HepG2 (cell line): Measurements from ENCODE around the gene MLN. TPM values are rescaled to one million over a fixed set of nuclear protein-coding genes. Genes with fewer than 3 reads are reported as not detected.

Experiments used
- ATAC-seq: fragments of 200-7000 bp; cut with Tn5 transposase; 3 replicates; pipeline ENCODE4 v1.9.1; 2020; ENCODE audit warnings: mild to moderate bottlenecking, moderate library complexity
- Bru-seq: library from RNA; stranded (reverse); fragments of 400-500 nt; gene quantifications from one replicate; lab custom pipeline; 2021; lab: Mats Ljungman, UMichigan
- BruChase-seq, 2 experiments: library from RNA; stranded (reverse); fragments of 400-500 nt; gene quantifications; one replicate each; lab custom pipeline; 2021; lab: Mats Ljungman, UMichigan
- BruUV-seq: library from RNA; stranded (reverse); fragments of 400-500 nt; replicated peaks from 2 replicates; lab custom pipeline; 2021; lab: Mats Ljungman, UMichigan
- CTCF ChIA-PET: fragments of 300-600 bp; formaldehyde crosslinking; extraction: SDS; loops from one replicate; lab custom pipeline; 2021; ENCODE audit warnings: low total read pairs, inconsistent platforms, low intra/inter-chr PET ratio; lab: Yijun Ruan, JAX
- POLR2A ChIA-PET: fragments of 350-600 bp; sonication (Branson Sonifier 250); formaldehyde crosslinking; loops from one replicate; lab custom pipeline; 2020; ENCODE audit warnings: antibody characterized with exemption, inconsistent platforms; lab: Yijun Ruan, JAX
- DNase-seq: peaks from one replicate; pipeline ENCODE4 v3.0.0-alpha.2; 2015; ENCODE audit warnings: low spot score
- FAIRE-seq: peaks from 3 replicates; lab custom pipeline; 2011; peaks lifted over from hg19 to GRCh38; lab: Jason Lieb, UNC
- H2AFZ ChIP-seq: one replicate; pipeline ENCODE4 v1.6.1; 2011; ENCODE audit warnings: low read length, inconsistent platforms
- H3K27ac ChIP-seq: fragments of 300-600 bp; 3 replicates; pipeline ENCODE4 v1.8.0; 2011; ENCODE audit warnings: mixed run types, mild to moderate bottlenecking, mixed read lengths, low read length, inconsistent platforms; ENCODE audit not compliant: insufficient read depth; ENCODE audit errors: extremely low read length
- H3K27me3 ChIP-seq, 2 experiments: fragments of 200-600 bp in 1 of 2; 2 replicates in 1 of 2; 3 replicates in 1 of 2; pipeline versions ENCODE4 v1.6.0 to v1.8.0; 2011; ENCODE audit warnings: low read length in 2 of 2, mild to moderate bottlenecking in 2 of 2, moderate library complexity in 2 of 2, inconsistent platforms in 1 of 2; ENCODE audit not compliant: insufficient read depth in 2 of 2, control insufficient read depth in 1 of 2
- H3K36me3 ChIP-seq, 2 experiments: fragments of 200-600 bp in 1 of 2; replicated peaks in 1 of 2; 2 replicates in 1 of 2; 3 replicates in 1 of 2; pipeline versions ENCODE4 v1.5.1 to v1.8.0; 2011; ENCODE audit warnings: low read length in 2 of 2, inconsistent platforms in 1 of 2; ENCODE audit not compliant: insufficient read depth in 2 of 2, control insufficient read depth in 1 of 2
- H3K4me1 ChIP-seq: 2 replicates; pipeline ENCODE4 v1.5.1; 2012; ENCODE audit warnings: low read length, inconsistent platforms; ENCODE audit not compliant: insufficient read depth
- H3K4me2 ChIP-seq: 2 replicates; pipeline ENCODE4 v1.6.0; 2011; ENCODE audit warnings: low read depth, low read length, inconsistent platforms
- H3K4me3 ChIP-seq, 3 experiments: fragments of 200-600 bp in 1 of 3; sonication (generic), shearing (Covaris generic) in 1 of 3; replicated peaks in 1 of 3; 2 replicates each; pipeline ENCODE4 v1.5.1; 2011 to 2016; ENCODE audit warnings: low read length in 3 of 3, inconsistent platforms in 2 of 3, low read depth in 2 of 3, mild to moderate bottlenecking in 2 of 3, control low read depth in 1 of 3, mixed read lengths in 1 of 3; ENCODE audit not compliant: insufficient read depth in 1 of 3
- H3K79me2 ChIP-seq: one replicate; pipeline ENCODE4 v1.6.1; 2011; ENCODE audit warnings: low read length, inconsistent platforms; ENCODE audit not compliant: insufficient read depth
- H3K9ac ChIP-seq: 2 replicates; pipeline ENCODE4 v1.6.0; 2011; ENCODE audit warnings: mild to moderate bottlenecking, low read depth, low read length, inconsistent platforms; ENCODE audit not compliant: insufficient read depth
- H3K9me3 ChIP-seq: 2 replicates; pipeline ENCODE4 v1.5.1; 2012; ENCODE audit warnings: mild to moderate bottlenecking, low read length
- H4K20me1 ChIP-seq: 2 replicates; pipeline ENCODE4 v1.6.0; 2011; ENCODE audit warnings: inconsistent platforms, mild to moderate bottlenecking, low read length, moderate library complexity; ENCODE audit not compliant: insufficient read depth
- ADNP ChIP-seq: sonication (generic); formaldehyde crosslinking; IDR thresholded peaks from 2 replicates; pipeline ENCODE4 v1.4.0; 2020; ENCODE audit warnings: missing genetic modification reagents
- BCL6 ChIP-seq: IDR thresholded peaks from 2 replicates; pipeline ENCODE4 v1.6.1; 2016; ENCODE audit warnings: missing genetic modification reagents, missing compliant biosample characterization
- EHMT2 ChIP-seq: fragments of 200-600 bp; sonication (generic); IDR thresholded peaks from 2 replicates; pipeline ENCODE4 v1.7.0; 2017; ENCODE audit warnings: antibody characterized with exemption, low read depth, low read length, borderline replicate concordance
- ELF4 ChIP-seq: sonication (generic); formaldehyde crosslinking; IDR thresholded peaks from 2 replicates; pipeline ENCODE4 v1.5.0; 2020; ENCODE audit warnings: missing genetic modification reagents, mild to moderate bottlenecking, moderate library complexity, borderline replicate concordance
- ERF ChIP-seq: IDR thresholded peaks from 2 replicates; pipeline ENCODE4 v1.6.1; 2018; ENCODE audit warnings: missing biosample characterization, missing genetic modification reagents
- NFIC ChIP-seq: IDR thresholded peaks from 2 replicates; pipeline ENCODE4 v1.6.1; 2012; ENCODE audit warnings: mild to moderate bottlenecking, low read length, inconsistent platforms
- PHB2 ChIP-seq: fragments of 450-650 bp; IDR thresholded peaks from 2 replicates; pipeline ENCODE4 v1.6.1; 2018; ENCODE audit not compliant: partially characterized antibody
- SATB2 ChIP-seq: sonication (generic); formaldehyde crosslinking; IDR thresholded peaks from 2 replicates; pipeline ENCODE4 v1.5.0; 2020; ENCODE audit warnings: missing genetic modification reagents
- THAP8 ChIP-seq: sonication (generic); formaldehyde crosslinking; IDR thresholded peaks from 2 replicates; pipeline ENCODE4 v1.5.1; 2020; ENCODE audit warnings: missing genetic modification reagents, mild to moderate bottlenecking, borderline replicate concordance
- ZBTB42 ChIP-seq: sonication (generic); formaldehyde crosslinking; IDR thresholded peaks from 2 replicates; pipeline ENCODE4 v1.5.0; 2020; ENCODE audit warnings: mild to moderate bottlenecking, missing genetic modification reagents
- ZMAT3 ChIP-seq: sonication (generic); formaldehyde crosslinking; conservative IDR thresholded peaks from 2 replicates; pipeline ENCODE4 v1.7.0; 2021; ENCODE audit warnings: missing genetic modification reagents
- ZNF256 ChIP-seq: sonication (generic); formaldehyde crosslinking; conservative IDR thresholded peaks from 2 replicates; pipeline ENCODE4 v1.4.0; 2020; ENCODE audit warnings: missing genetic modification reagents
- ZNF343 ChIP-seq: sonication (generic); formaldehyde crosslinking; IDR thresholded peaks from 2 replicates; pipeline ENCODE4 v1.4.0; 2020; ENCODE audit warnings: mild to moderate bottlenecking, missing genetic modification reagents
- ZNF570 ChIP-seq: sonication (generic); formaldehyde crosslinking; IDR thresholded peaks from 2 replicates; pipeline ENCODE4 v1.4.0; 2020; ENCODE audit warnings: mild to moderate bottlenecking, missing genetic modification reagents, borderline replicate concordance
- ZNF776 ChIP-seq: sonication (generic); formaldehyde crosslinking; IDR thresholded peaks from 2 replicates; pipeline ENCODE4 v1.4.0; 2020; ENCODE audit warnings: mild to moderate bottlenecking, missing genetic modification reagents
- WGBS: methylation state at CpG from one replicate; pipeline ENCODE4 v1.1.6; 2017; ENCODE audit warnings: low lambda C conversion rate; 5-methylcytosine and 5-hydroxymethylcytosine counted together
- in situ Hi-C: cut with HindIII; loops from 2 replicates; pipeline ENCODE4 v1.10.0; 2017; ENCODE audit warnings: low pct_unique_long_range_greater_than_20kb; ENCODE audit not compliant: extremely low pct_ligation_motif_present
- intact Hi-C: fragments of 100-400 bp; cut with micrococcal nuclease; formaldehyde crosslinking; loops from one replicate; pipeline ENCODE4 v1.10.0; 2022; ENCODE audit not compliant: unreplicated experiment
- long read RNA-seq, 2 experiments: library from RNA in 1 of 2; library from polyadenylated mRNA in 1 of 2; stranded (forward) in 1 of 2; unstranded in 1 of 2; transcript quantifications; one replicate each; pipeline ENCODE4 v2.0.0, GENCODE V29; 2019 to 2022
- polyA minus RNA-seq, 3 experiments: library from RNA; depleted of rRNA, polyadenylated mRNA; stranded (reverse); fragments of >200 nt; gene quantifications; 2 replicates each; pipeline ENCODE4 v1.2.3, GENCODE V29; 2011; ENCODE audit warnings: low replicate concordance in 1 of 3
- polyA plus RNA-seq, 8 experiments: library from polyadenylated mRNA; depleted of rRNA in 3 of 8; stranded (reverse) in 7 of 8; unstranded in 1 of 8; fragments of >200 nt; fragmentation: Illumina TruSeq in 4 of 8; extraction: Trizol in 4 of 8; gene quantifications; 2 replicates each; pipeline versions ENCODE4 v1.2.1 to v1.2.3, GENCODE V29; 2011 to 2016; ENCODE audit warnings: low read depth in 4 of 8, missing spikeins in 1 of 8, mixed read lengths in 1 of 8; ENCODE audit not compliant: insufficient read depth in 1 of 8
- total RNA-seq, 5 experiments: library from RNA; depleted of rRNA; stranded (reverse); fragments of >200 nt; fragmentation: Illumina TruSeq; extraction: Trizol; gene quantifications; 2 replicates each; pipeline ENCODE4 v1.2.3, GENCODE V29; 2016; ENCODE audit warnings: low read depth in 1 of 5

Gene MLN
- total RNA-seq (2016; rRNA removed; fragmentation: Illumina TruSeq; extraction: Trizol) (not detected in 2 replicates), polyA plus RNA-seq (2011; rRNA removed) (not detected in 2 replicates), polyA minus RNA-seq (2011; rRNA and poly(A)+ RNA removed; ENCODE audit: low replicate concordance) (not detected in 2 replicates), Bru-seq, nascent RNA (not detected), BruChase-seq, experiment 1, labeled RNA remaining after a 6-hour chase (not detected), BruChase-seq, experiment 2, labeled RNA remaining after a 2-hour chase (not detected)
- total RNA-seq (2016; cell fraction: cytosol; rRNA removed; fragmentation: Illumina TruSeq; extraction: Trizol; ENCODE audit: low read depth) = not detected in 2 replicates
- total RNA-seq (2016; cell fraction: insoluble cytoplasmic fraction; rRNA removed; fragmentation: Illumina TruSeq; extraction: Trizol) = not detected in 2 replicates
- total RNA-seq (2016; cell fraction: membrane; rRNA removed; fragmentation: Illumina TruSeq; extraction: Trizol) = not detected in 2 replicates
- not detected in 2 replicates for total RNA-seq (2016; cell fraction: nucleus; rRNA removed; fragmentation: Illumina TruSeq; extraction: Trizol)
- not detected in 2 replicates for polyA plus RNA-seq (2011; cell fraction: cytosol; rRNA removed)
- polyA plus RNA-seq (2011; cell fraction: nucleus; rRNA removed) = not detected in 2 replicates
- not detected in 2 replicates for polyA plus RNA-seq (2012)
- polyA plus RNA-seq (2016; cell fraction: cytosol; fragmentation: Illumina TruSeq; extraction: Trizol; ENCODE audit: low read depth) = not detected in 2 replicates
- polyA plus RNA-seq (2016; cell fraction: insoluble cytoplasmic fraction; fragmentation: Illumina TruSeq; extraction: Trizol; ENCODE audit: low read depth) = not detected in 2 replicates
- polyA plus RNA-seq (2016; cell fraction: membrane; fragmentation: Illumina TruSeq; extraction: Trizol; ENCODE audit: low read depth) = not detected in 2 replicates
- polyA plus RNA-seq (2016; cell fraction: nucleus; fragmentation: Illumina TruSeq; extraction: Trizol; ENCODE audit: insufficient read depth, low read depth) = not detected in 2 replicates
- not detected in 2 replicates for polyA minus RNA-seq (2011; cell fraction: cytosol; rRNA and poly(A)+ RNA removed)
- not detected in 2 replicates for polyA minus RNA-seq (2011; cell fraction: nucleus; rRNA and poly(A)+ RNA removed)
- long read RNA-seq, experiment 1 = 0 reads
- long read RNA-seq, experiment 2 = 0 reads

GRCh38 chr6:33803571-33804053 is at the start of gene MLN:
TSS of gene MLN (minus strand) at chr6:33804003. CDS start at chr6:33801163, 2,840 bp downstream.
- no peaks in the 10 kb centered on the region; the same call in 1 of the 2 replicates for H4K20me1 ChIP-seq
- no peak for DNase-seq
- CTCF ChIA-PET = no interaction called here
- H3K79me2 ChIP-seq = no peaks in the 10 kb centered on the region
- intact Hi-C loops = no loop called here
- POLR2A ChIA-PET = no interaction called here
- no peaks in the 10 kb centered on the region for H3K36me3 ChIP-seq
- H3K27ac ChIP-seq = no peak within 1 kb of the TSS
- no peak for FAIRE-seq
- ATAC-seq = no peak
- in situ Hi-C loops = no loop called here
- 45% methylated on average over 14 of the region's 14 CpGs for WGBS
- no TSS peak for BruUV-seq
- H3K4me2 ChIP-seq = no peak within 1 kb of the TSS
- H3K4me3 ChIP-seq = no peak within 1 kb of the TSS
- H2AFZ ChIP-seq = no peak within 1 kb of the TSS
- TF ChIP-seq ZNF570 (CRISPR knock-in tag) (no peak), THAP8 (CRISPR knock-in tag) (no peak), ADNP (CRISPR knock-in tag) (no peak), SATB2 (CRISPR knock-in tag) (no peak), ZNF343 (CRISPR knock-in tag) (no peak), PHB2 (no peak), EHMT2 (no peak), NFIC (no peak), BCL6 (CRISPR knock-in tag) (no peak), ZNF776 (CRISPR knock-in tag) (no peak), ZMAT3 (CRISPR knock-in tag) (no peak), ERF (no peak), ZBTB42 (CRISPR knock-in tag) (no peak), ELF4 (CRISPR knock-in tag) (no peak), ZNF256 (CRISPR knock-in tag) (no peak)
- peaks cover 11 to 83% of the 10 kb centered on the region in 2 experiments; a peak in 4 of 5 replicates for H3K27me3 ChIP-seq
- H3K9ac ChIP-seq = no peak within 1 kb of the TSS
- no peaks in the 10 kb centered on the region for H3K9me3 ChIP-seq
- H3K4me1 ChIP-seq = no peaks in the 10 kb centered on the region
